NCI-H2196 treated with DMSO at 0.1 percent for 48 hours (cell line): ENCODE measurements around the gene MAMSTR.
"Not testable (repeated sequence)": the region's sequence is repeated elsewhere in the genome, so short reads cannot be mapped to it uniquely, and the experiment has no call there.

Experiments used
- DNase-seq: peaks from one replicate; lab custom pipeline; 2025; ENCODE audit not compliant: unreplicated experiment; lab: John Stamatoyannopoulos, UW

MAMSTR gene

GRCh38 chr19:48689449-48689848 lies 30.1 kb downstream of the MAMSTR start:
- DNase-seq, result no peak

- no peak for DNase-seq
Observed at GRCh38 chr19:48687776-48688175, 31.7 kb downstream of the MAMSTR start.

- not testable (repeated sequence) for DNase-seq
Observed at GRCh38 chr19:48686637-48687036, 32.9 kb downstream of the MAMSTR start.

- no peak for DNase-seq
Observed at GRCh38 chr19:48686088-48686487, 33.4 kb downstream of the MAMSTR start.

- no peak for DNase-seq
Observed at GRCh38 chr19:48685583-48685982, 33.9 kb downstream of the MAMSTR start.

GRCh38 chr19:48683349-48683748 lies 36.2 kb downstream of the MAMSTR start:
- DNase-seq, result no peak

GRCh38 chr19:48681127-48681470 lies 38.4 kb downstream of the MAMSTR start:
- no peak for DNase-seq

- no peak for DNase-seq
Observed at GRCh38 chr19:48680436-48681126, 38.9 kb downstream of the MAMSTR start.

- not testable (repeated sequence) for DNase-seq
Observed at GRCh38 chr19:48680006-48680405, 39.5 kb downstream of the MAMSTR start.

GRCh38 chr19:48678201-48678600 lies 41.3 kb downstream of the MAMSTR start:
- no peak for DNase-seq

- no peak for DNase-seq
Observed at GRCh38 chr19:48676887-48677286, 42.6 kb downstream of the MAMSTR start.

- DNase-seq, result no peak
Observed at GRCh38 chr19:48676487-48676886, 43.0 kb downstream of the MAMSTR start.

- peak; percentile 81 for DNase-seq
Observed at GRCh38 chr19:48674921-48675824, 44.4 kb downstream of the MAMSTR start.

GRCh38 chr19:48674216-48674809 lies 45.2 kb downstream of the MAMSTR start:
- no peak for DNase-seq

GRCh38 chr19:48673436-48674100 lies 46.0 kb downstream of the MAMSTR start:
- no peak for DNase-seq

- DNase-seq, result no peak
Observed at GRCh38 chr19:48672994-48673393, 46.5 kb downstream of the MAMSTR start, which contains the start of gene NTN5. NTN5 (minus strand) TSS chr19:48673017; CDS start chr19:48670986, 2,031 bp downstream.

GRCh38 chr19:48671446-48671995 lies 48.0 kb downstream of the MAMSTR start:
- no peak for DNase-seq

- no peak for DNase-seq
Observed at GRCh38 chr19:48670699-48671445, 48.7 kb downstream of the MAMSTR start.

GRCh38 chr19:48669903-48670668 lies 49.4 kb downstream of the MAMSTR start:
- no peak for DNase-seq
